HG03039 (cell line): Measurements from ENCODE around the gene MAPK9.

Experiments
- ATAC-seq: cut with Tn5 transposase; IDR thresholded peaks from one replicate; pipeline ENCODE4 v1.9.1; 2021; ENCODE audit warnings: mild to moderate bottlenecking, moderate library complexity; ENCODE audit not compliant: unreplicated experiment

The MAPK9 gene

GRCh38 chr5:180291943-180292831 lies at the start of gene MAPK9:
Gene MAPK9 (minus strand): TSS chr5:180292083. CDS start chr5:180280561, 11,522 bp downstream.
- ATAC-seq, result peak; percentile 82

- no peak for ATAC-seq
Observed at GRCh38 chr5:180341595-180341994, 49.7 kb upstream of the MAPK9 start.

- no peak for ATAC-seq
Observed at GRCh38 chr5:180340856-180341255, 49.0 kb upstream of the MAPK9 start.

GRCh38 chr5:180339583-180340183 lies 47.8 kb upstream of the MAPK9 start:
- ATAC-seq, result no peak

DNA sequence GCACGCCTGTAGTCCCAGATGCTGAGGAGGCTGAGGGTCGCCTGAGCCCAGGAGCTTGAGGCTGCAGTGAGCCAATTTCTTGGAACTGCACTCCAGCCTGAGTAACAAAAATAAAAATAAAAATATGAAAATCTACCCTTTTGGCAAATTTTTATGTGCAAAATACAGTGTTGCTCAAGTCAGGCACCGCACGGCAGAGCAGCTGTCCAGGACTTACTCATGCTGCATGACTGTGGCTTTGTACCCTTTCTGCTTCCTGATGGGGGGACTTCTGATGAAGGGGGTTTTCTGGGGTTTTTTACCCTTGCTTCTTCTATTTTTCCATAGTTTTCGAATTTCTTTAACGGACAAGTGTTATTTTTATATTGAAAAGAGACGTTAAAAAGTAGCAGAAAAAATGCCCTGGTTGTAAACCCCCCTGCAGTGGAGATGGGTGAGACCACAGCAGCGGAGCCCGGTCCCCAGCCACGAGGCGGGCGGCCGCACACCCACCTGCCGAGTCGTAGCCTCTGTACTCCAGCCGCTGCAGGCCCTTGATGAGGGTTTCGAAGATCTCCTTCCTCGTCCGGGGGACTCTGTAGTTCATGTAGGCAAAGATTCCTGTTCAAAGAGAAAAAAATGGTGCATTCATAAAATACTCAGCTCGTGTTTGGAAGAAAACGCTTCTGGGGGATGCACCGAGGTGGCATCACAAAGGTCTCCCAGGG lies 46.3 kb upstream of the MAPK9 start:
- no peak for ATAC-seq

GRCh38 chr5:180336234-180337020 lies 44.5 kb upstream of the MAPK9 start:
- no peak for ATAC-seq

DNA sequence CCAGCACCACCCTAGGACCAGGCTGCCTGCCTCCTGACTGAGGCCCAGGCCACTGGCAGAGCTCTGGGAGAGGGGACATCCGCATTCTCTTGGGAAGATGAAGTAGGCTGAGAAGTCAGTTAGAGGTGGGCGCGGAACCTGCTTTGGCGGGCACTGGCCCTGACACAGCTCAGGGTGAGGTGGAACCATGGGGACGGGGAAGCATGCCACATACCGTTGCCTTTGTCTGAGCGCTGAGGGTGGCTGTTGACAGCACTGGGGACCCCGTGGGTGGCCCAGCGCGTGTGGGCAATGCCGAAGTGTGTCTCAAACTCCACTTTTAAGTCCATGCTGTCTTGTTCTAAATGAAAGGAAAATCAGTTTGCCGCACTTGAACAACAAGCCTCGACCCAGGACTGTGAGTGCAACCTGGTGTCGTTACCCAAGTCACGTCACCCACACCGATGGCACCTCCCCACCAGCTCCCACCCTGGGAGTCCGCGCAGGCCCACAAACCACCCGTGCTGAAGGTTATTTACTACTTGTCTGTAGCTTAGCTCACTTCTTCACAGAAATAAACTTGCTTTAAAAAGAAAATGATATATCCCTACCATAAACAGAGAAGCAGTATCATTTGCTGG lies 43.8 kb upstream of the MAPK9 start:
- ATAC-seq, result no peak

- no peak for ATAC-seq
Observed at GRCh38 chr5:180334751-180335613, 43.1 kb upstream of the MAPK9 start.

DNA sequence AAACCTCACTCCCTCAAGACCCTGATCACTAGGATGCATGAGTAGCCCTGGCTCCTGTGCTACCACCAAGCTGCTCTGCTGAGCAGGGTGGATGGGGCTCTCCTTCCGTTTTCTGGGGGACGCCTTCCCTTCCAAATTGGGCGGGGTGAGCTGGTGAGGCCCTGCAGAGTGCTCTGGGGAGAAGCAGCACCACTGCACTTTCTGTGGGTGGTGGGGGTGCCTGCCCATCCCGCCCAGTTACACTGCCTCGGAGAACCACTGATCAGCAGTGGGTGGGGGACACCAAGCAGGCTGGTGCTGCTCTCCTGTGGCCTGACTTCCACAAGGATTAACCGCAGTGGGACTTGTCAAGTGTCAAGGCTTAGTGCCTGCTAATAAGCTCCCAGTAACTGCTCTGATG lies 42.3 kb upstream of the MAPK9 start:
- ATAC-seq, result no peak

- no peak for ATAC-seq
Observed at GRCh38 chr5:180333661-180334060, 41.8 kb upstream of the MAPK9 start.

DNA sequence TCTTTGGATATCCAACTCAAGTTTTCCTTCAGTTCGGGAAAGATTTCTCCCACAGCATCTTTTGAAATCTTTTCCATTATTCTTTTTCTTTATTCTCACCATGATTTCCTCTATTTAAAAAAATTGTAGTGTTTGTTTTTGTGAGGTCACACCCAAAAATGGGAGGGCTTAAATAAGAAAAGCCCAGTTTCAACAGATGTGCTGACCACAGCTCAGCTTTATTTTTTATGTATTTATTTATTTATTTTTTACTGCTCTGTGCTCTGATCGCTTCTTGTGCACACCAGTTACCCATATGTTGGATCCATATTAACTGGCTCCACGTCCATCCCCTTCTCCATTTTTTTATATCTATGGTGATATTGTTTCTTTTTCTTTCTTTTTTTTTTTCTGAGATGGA lies 41.0 kb upstream of the MAPK9 start:
- ATAC-seq, result no peak

GRCh38 chr5:180332051-180332517 lies 40.2 kb upstream of the MAPK9 start:
- no peak for ATAC-seq

DNA sequence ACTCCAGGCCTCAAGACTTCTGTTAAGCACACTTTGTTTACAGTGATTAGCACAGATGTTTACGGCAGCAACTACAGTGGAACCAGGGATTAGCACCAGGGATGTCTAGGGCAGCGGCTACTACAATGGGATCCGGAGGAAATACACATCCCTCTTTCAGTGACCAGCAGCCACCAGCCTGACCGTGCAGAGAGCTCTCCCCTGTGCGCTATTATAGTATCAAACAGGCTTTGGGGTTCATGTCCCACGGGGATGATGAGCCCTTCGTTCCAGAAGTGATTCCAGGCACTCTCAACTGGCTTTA lies 39.7 kb upstream of the MAPK9 start:
- no peak for ATAC-seq

DNA sequence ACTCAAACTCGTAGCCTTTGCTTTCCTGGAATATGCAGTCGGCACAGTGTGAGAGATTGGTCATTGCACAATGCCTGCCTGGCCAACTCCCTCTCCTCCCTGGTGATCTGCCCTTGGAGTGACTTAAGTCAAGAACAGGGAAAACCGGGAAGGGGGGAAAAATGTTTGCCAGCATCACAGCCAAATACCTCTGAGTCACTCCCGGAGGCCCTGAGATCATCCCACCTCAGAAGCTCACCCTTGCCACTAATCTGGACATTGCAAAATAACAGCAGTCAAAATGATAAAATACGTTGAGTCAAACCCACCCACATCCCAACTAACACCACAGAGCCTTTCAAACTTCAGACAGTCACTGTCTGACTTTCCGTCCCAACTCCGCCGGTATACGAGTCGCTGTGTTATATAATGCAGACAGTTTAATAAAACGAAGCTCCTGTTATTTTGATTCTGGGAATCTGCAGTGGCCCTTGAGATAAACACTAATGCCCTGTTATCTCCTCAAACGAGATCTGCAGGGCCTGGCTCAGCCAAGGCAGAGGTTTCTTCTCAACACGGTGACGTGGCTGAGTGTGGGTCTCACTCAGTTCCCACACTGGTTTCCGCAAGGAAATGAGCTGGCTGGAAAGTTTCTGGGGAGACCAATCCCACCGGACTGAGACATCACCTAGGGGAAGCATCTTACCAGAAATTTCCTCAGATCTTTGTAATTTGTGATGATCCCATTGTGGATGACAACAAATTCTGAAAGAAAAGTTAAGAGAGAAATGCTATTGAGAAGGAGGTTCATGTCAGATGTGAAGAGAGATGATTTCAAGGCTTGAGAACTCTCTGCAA lies 39.1 kb upstream of the MAPK9 start:
- no peak for ATAC-seq

- no peak for ATAC-seq
Observed at GRCh38 chr5:180330270-180330648, 38.4 kb upstream of the MAPK9 start.

- no peak for ATAC-seq
Observed at GRCh38 chr5:180329606-180330269, 37.9 kb upstream of the MAPK9 start.

GRCh38 chr5:180329138-180329435 lies 37.2 kb upstream of the MAPK9 start:
- no peak for ATAC-seq

- ATAC-seq, result peak; percentile 62
Observed at GRCh38 chr5:180328296-180329137, 36.6 kb upstream of the MAPK9 start.
